Measurements from ENCODE around the gene HEG1.

HEG1 gene

DNA sequence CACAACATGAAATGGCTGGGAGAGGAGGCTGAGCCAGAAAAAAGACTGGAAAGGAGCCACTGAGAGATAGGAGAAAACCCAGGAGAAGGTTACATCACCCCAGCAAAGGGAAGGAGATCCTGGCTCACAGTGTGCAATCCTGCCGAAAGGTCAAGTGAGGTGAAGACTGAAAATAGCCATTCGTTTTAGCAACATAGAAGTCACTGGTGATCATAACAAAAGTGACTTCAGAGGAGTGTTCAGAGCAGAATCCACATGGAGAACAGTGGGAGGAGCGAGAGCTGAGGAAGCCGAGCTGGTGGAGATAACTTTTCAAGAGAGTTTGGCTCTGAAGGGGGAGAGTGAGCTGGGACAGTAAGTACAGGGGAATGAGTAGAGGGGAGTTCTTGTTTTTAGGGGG is 5.4 kb upstream of the HEG1 start:
- H3K27ac ChIP-seq (replicated peaks): no peak overlapping the region
- DNase-seq (ENCODE audit: low read depth in 1 of 2, low spot score in 1 of 2): no peak
- TF ChIP-seq GABPA (IDR thresholded peaks at IDR 0.05; ENCODE audit: low read depth) (no peak), POLR2AphosphoS5 (IDR thresholded peaks at IDR 0.05; ENCODE audit: low read depth) (no peak), SPI1 (IDR thresholded peaks at IDR 0.05; ENCODE audit: borderline replicate concordance, low read depth) (no peak), CTCF (IDR thresholded peaks at IDR 0.05; ENCODE audit: insufficient read depth, low read length) (no peak)
- TF ChIP-seq, protein P1, sequence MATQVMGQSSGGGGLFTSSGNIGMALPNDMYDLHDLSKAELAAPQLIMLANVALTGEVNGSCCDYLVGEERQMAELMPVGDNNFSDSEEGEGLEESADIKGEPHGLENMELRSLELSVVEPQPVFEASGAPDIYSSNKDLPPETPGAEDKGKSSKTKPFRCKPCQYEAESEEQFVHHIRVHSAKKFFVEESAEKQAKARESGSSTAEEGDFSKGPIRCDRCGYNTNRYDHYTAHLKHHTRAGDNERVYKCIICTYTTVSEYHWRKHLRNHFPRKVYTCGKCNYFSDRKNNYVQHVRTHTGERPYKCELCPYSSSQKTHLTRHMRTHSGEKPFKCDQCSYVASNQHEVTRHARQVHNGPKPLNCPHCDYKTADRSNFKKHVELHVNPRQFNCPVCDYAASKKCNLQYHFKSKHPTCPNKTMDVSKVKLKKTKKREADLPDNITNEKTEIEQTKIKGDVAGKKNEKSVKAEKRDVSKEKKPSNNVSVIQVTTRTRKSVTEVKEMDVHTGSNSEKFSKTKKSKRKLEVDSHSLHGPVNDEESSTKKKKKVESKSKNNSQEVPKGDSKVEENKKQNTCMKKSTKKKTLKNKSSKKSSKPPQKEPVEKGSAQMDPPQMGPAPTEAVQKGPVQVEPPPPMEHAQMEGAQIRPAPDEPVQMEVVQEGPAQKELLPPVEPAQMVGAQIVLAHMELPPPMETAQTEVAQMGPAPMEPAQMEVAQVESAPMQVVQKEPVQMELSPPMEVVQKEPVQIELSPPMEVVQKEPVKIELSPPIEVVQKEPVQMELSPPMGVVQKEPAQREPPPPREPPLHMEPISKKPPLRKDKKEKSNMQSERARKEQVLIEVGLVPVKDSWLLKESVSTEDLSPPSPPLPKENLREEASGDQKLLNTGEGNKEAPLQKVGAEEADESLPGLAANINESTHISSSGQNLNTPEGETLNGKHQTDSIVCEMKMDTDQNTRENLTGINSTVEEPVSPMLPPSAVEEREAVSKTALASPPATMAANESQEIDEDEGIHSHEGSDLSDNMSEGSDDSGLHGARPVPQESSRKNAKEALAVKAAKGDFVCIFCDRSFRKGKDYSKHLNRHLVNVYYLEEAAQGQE (IDR thresholded peaks at IDR 0.05; ENCODE audit: insufficient replicate concordance, low read depth): no peak
- H3K4me3 ChIP-seq (replicated peaks; ENCODE audit: insufficient read depth, low read length): no peak overlapping the region
- peaks cover 17% of the 10 kb centered on the region for H3K27me3 ChIP-seq (ENCODE audit: insufficient read depth, poor library complexity, severe bottlenecking)

DNA sequence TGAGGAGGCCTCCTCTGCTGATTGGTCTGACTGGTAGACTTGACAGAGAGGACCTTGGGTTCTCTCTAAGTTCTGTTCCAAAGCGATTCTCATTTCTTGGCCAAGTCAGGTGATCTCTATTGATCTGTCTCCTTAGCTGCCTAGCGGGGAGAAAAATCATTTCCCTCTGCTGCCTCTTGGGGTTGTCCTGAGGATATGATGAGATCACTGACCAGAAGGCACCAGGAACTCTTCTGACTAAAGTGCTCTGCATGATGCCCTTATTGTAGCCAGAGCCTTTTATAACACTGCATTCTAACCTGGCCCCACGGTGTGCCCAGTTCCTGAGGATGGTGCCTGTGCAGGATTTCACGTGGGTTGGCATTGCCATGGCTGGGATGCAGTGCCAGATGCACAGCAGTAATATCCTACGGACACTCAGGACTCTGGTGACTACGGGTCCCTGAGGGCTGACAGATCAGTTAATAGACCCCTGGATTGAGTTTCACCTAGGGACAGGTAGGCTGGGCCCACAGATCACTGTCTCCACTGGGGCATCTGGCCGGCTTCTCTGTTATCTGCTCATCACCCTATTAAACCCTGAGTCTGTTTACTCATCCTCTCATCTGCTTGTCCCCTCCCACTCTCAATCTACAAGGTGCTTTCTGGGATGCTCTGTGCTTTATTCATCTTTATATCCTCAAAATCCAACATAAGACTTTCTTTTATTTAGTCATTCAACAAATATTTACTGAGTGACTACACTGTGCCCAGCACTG is 3.9 kb upstream of the HEG1 start:
- no peak for DNase-seq (ENCODE audit: low read depth in 1 of 2, low spot score in 1 of 2)
- H3K4me3 ChIP-seq (replicated peaks; ENCODE audit: insufficient read depth, low read length): no peak overlapping the region
- TF ChIP-seq GABPA (IDR thresholded peaks at IDR 0.05; ENCODE audit: low read depth) (no peak), SPI1 (IDR thresholded peaks at IDR 0.05; ENCODE audit: borderline replicate concordance, low read depth) (no peak), POLR2AphosphoS5 (IDR thresholded peaks at IDR 0.05; ENCODE audit: low read depth) (no peak), CTCF (IDR thresholded peaks at IDR 0.05; ENCODE audit: insufficient read depth, low read length) (no peak)
- TF ChIP-seq, protein P1 (IDR thresholded peaks at IDR 0.05; ENCODE audit: insufficient replicate concordance, low read depth): no peak
- H3K27me3 ChIP-seq (ENCODE audit: insufficient read depth, poor library complexity, severe bottlenecking): peaks cover 24% of the 10 kb centered on the region
- H3K27ac ChIP-seq (replicated peaks): no peak overlapping the region

GRCh38 chr3:125058959-125059358 is 3.2 kb upstream of the HEG1 start:
- no peak for DNase-seq (ENCODE audit: low read depth in 1 of 2, low spot score in 1 of 2)
- TF ChIP-seq SPI1 (IDR thresholded peaks at IDR 0.05; ENCODE audit: borderline replicate concordance, low read depth): no peak
- TF ChIP-seq GABPA (IDR thresholded peaks at IDR 0.05; ENCODE audit: low read depth): no peak
- no peak for TF ChIP-seq POLR2AphosphoS5 (IDR thresholded peaks at IDR 0.05; ENCODE audit: low read depth)
- TF ChIP-seq CTCF (IDR thresholded peaks at IDR 0.05; ENCODE audit: insufficient read depth, low read length): no peak
- TF ChIP-seq, protein P1 (IDR thresholded peaks at IDR 0.05; ENCODE audit: insufficient replicate concordance, low read depth): no peak
- H3K27ac ChIP-seq (replicated peaks): no peak overlapping the region

More at GRCh38 chr3:125058959-125059358, 3.2 kb upstream of the HEG1 start:
- Histone ChIP-seq H3K4me3 (replicated peaks; ENCODE audit: insufficient read depth, low read length) (no peak overlapping the region), H3K27me3 (ENCODE audit: insufficient read depth, poor library complexity, severe bottlenecking) (peaks cover 31% of the 10 kb centered on the region)

All from HL-60 (cell line).